CD4-positive, alpha-beta T cell (primary cell): ENCODE data around the gene INPP1. TPM values are rescaled to one million over a fixed set of nuclear protein-coding genes. Genes with fewer than 3 reads are reported as not detected.

ENCODE experiments used
- ATAC-seq: fragments of 200-7000 bp; cut with Tn5 transposase; one replicate; pipeline ENCODE4 v1.10.0; 2022; ENCODE audit warnings: mild to moderate bottlenecking; ENCODE audit not compliant: poor library complexity
- CTCF ChIA-PET: fragments of 350-600 bp; sonication (Branson Sonifier 250); formaldehyde crosslinking; loops from one replicate; lab custom pipeline; 2021; ENCODE audit warnings: antibody characterized with exemption, inconsistent platforms; lab: Charles Lee
- POLR2A ChIA-PET: fragments of 350-600 bp; sonication (Branson Sonifier 250); formaldehyde crosslinking; loops from one replicate; lab custom pipeline; 2021; ENCODE audit warnings: antibody characterized with exemption, inconsistent platforms; lab: Charles Lee
- DNase-seq, 14 experiments: peaks; one replicate each; pipeline ENCODE4 v3.0.0-alpha.2; 2013 to 2020; ENCODE audit warnings: mixed read lengths in 2 of 14
- H3K27ac ChIP-seq, 2 donors: one replicate each; pipeline versions ENCODE4 v1.5.1 to v1.7.0; 2013; ENCODE audit warnings: low read length in 2 of 2, low read depth in 1 of 2, mild to moderate bottlenecking in 1 of 2
- H3K27me3 ChIP-seq, 2 experiments: 1 replicate in 1 of 2; 2 replicates in 1 of 2; pipeline versions ENCODE4 v1.6.1 to v1.7.0; 2013; ENCODE audit warnings: low read length in 2 of 2, control low read depth in 1 of 2, mild to moderate bottlenecking in 1 of 2, moderate library complexity in 1 of 2; ENCODE audit not compliant: insufficient read depth in 2 of 2, control insufficient read depth in 1 of 2
- H3K36me3 ChIP-seq: one replicate; pipeline ENCODE4 v1.6.1; 2013; ENCODE audit warnings: low read length, control low read depth; ENCODE audit not compliant: insufficient read depth
- H3K4me1 ChIP-seq: one replicate; pipeline ENCODE4 v1.6.1; 2013; ENCODE audit warnings: low read length, control low read depth; ENCODE audit not compliant: insufficient read depth
- H3K4me3 ChIP-seq: one replicate; pipeline ENCODE4 v1.5.1; 2013; ENCODE audit warnings: mild to moderate bottlenecking, low read length, moderate library complexity
- H3K9me3 ChIP-seq, 2 experiments: 1 replicate in 1 of 2; 2 replicates in 1 of 2; pipeline versions ENCODE4 v1.6.1 to v1.7.0; 2013; ENCODE audit warnings: low read length in 2 of 2, mild to moderate bottlenecking in 2 of 2, control low read depth in 1 of 2, moderate library complexity in 1 of 2; ENCODE audit not compliant: control insufficient read depth in 1 of 2, insufficient read depth in 1 of 2
- H3K27ac Mint-ChIP-seq: one replicate; pipeline ENCODE4 v1.8.0; 2020; ENCODE audit warnings: mixed read lengths
- H3K27me3 Mint-ChIP-seq: one replicate; pipeline ENCODE4 v1.8.0; 2021; ENCODE audit warnings: mixed read lengths
- H3K36me3 Mint-ChIP-seq: one replicate; pipeline ENCODE4 v1.8.0; 2021; ENCODE audit warnings: low read depth, mixed read lengths
- H3K4me1 Mint-ChIP-seq: one replicate; pipeline ENCODE4 v1.8.0; 2021; ENCODE audit warnings: low read depth, mixed read lengths
- H3K4me3 Mint-ChIP-seq: one replicate; pipeline ENCODE4 v1.8.0; 2020; ENCODE audit warnings: mild to moderate bottlenecking, mixed read lengths
- H3K9me3 Mint-ChIP-seq: one replicate; pipeline ENCODE4 v1.8.0; 2020; ENCODE audit warnings: mixed read lengths
- intact Hi-C, 2 experiments: fragments of 100-400 bp; cut with DNase I in 1 of 2; cut with micrococcal nuclease in 1 of 2; formaldehyde crosslinking; loops; one replicate each; pipeline versions ENCODE4 v1.15.1 to v1.9.0; 2023 to 2025; cut with DNase I, micrococcal nuclease
- total RNA-seq, 174 experiments: library from RNA in 2 of 174; stranded (reverse) in 2 of 174; gene quantifications; one replicate each; pipeline ENCODE4 v1.2.3 and lab custom pipeline; 2021 to 2026
- TF ChIP-seq, protein P1 (sequence below): fragments of 200-600 bp; IDR thresholded peaks from one replicate; pipeline ENCODE4 v1.8.0; 2022; ENCODE audit warnings: antibody characterized with exemption, mild to moderate bottlenecking

Gene INPP1
- total RNA-seq, 2 experiments from 2014 or later: 2.0 to 2.7 TPM

DNA sequence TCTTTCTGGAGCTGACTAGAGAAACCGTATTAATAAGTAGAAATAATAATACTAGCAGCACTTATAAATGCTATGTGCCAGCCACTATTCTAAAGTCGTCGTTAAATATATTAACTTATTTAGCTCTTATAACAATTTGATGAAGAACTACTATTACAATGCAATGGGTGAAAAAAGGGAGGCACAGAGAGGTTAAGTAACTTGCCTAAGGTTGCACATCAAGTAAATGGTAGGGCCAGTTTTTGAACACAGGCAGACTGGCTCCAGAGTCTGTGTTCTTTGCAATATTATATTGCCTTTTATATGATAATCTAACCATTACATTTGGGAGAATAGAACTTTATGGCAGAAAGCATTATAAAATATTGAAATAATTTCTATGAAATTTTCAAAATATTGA lies 17.6 kb downstream of the INPP1 start:
- ChIA-PET CTCF (no interaction called here), POLR2A (interaction anchor here (1.6 to 2.7 kb wide), 4 partner anchors 17 to 598 kb away, joined by 3 to 22 read pairs (median 8); partner anchors contain the start of genes INPP1, NEMP2 and OSGEPL1)
- H3K36me3 ChIP-seq: no peaks in the 10 kb centered on the region
- Mint-ChIP-seq H3K4me1 (peaks cover 31% of the 10 kb centered on the region), H3K27me3 (no peaks in the 10 kb centered on the region), H3K9me3 (no peaks in the 10 kb centered on the region), H3K4me3 (no peak overlapping the region), H3K36me3 (no peaks in the 10 kb centered on the region), H3K27ac (peak overlapping the region; percentile 87)
- no peaks in the 10 kb centered on the region for H3K27me3 ChIP-seq
- H3K4me3 ChIP-seq: no peak overlapping the region
- peaks cover 3% of the 10 kb centered on the region for H3K4me1 ChIP-seq
- ATAC-seq (no peak), DNase-seq (no peak)
- TF ChIP-seq, protein P1, sequence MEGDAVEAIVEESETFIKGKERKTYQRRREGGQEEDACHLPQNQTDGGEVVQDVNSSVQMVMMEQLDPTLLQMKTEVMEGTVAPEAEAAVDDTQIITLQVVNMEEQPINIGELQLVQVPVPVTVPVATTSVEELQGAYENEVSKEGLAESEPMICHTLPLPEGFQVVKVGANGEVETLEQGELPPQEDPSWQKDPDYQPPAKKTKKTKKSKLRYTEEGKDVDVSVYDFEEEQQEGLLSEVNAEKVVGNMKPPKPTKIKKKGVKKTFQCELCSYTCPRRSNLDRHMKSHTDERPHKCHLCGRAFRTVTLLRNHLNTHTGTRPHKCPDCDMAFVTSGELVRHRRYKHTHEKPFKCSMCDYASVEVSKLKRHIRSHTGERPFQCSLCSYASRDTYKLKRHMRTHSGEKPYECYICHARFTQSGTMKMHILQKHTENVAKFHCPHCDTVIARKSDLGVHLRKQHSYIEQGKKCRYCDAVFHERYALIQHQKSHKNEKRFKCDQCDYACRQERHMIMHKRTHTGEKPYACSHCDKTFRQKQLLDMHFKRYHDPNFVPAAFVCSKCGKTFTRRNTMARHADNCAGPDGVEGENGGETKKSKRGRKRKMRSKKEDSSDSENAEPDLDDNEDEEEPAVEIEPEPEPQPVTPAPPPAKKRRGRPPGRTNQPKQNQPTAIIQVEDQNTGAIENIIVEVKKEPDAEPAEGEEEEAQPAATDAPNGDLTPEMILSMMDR: no peak
- H3K9me3 ChIP-seq: no peaks in the 10 kb centered on the region
- intact Hi-C loops: no loop called here
- H3K27ac ChIP-seq: no peak overlapping the region

GRCh38 chr2:190361572-190361971 lies 18.2 kb downstream of the INPP1 start:
- Histone ChIP-seq H3K9me3 (no peaks in the 10 kb centered on the region), H3K27me3 (no peaks in the 10 kb centered on the region), H3K27ac (no peak overlapping the region), H3K4me3 (no peak overlapping the region), H3K4me1 (peaks cover 3% of the 10 kb centered on the region), H3K36me3 (no peaks in the 10 kb centered on the region)
- H3K4me3 Mint-ChIP-seq: no peak overlapping the region
- H3K36me3 Mint-ChIP-seq: no peaks in the 10 kb centered on the region
- ChIA-PET CTCF (no interaction called here), POLR2A (interaction anchor here (1.6 to 2.5 kb wide), 2 partner anchors 172 to 520 kb away, joined by 3 to 10 read pairs; partner anchors contain the start of gene NEMP2)
- intact Hi-C loops: no loop called here
- ATAC-seq (no peak), DNase-seq (no peak)
- H3K27ac Mint-ChIP-seq: no peak overlapping the region
- TF ChIP-seq, protein P1: no peak
- peaks cover 31% of the 10 kb centered on the region for H3K4me1 Mint-ChIP-seq
- H3K9me3 Mint-ChIP-seq: no peaks in the 10 kb centered on the region
- H3K27me3 Mint-ChIP-seq: no peaks in the 10 kb centered on the region

GRCh38 chr2:190362894-190363293 lies 19.5 kb downstream of the INPP1 start:
- Histone ChIP-seq H3K4me1 (peaks cover 3% of the 10 kb centered on the region), H3K27me3 (no peaks in the 10 kb centered on the region), H3K9me3 (no peaks in the 10 kb centered on the region), H3K4me3 (no peak overlapping the region), H3K36me3 (peaks cover 2% of the 10 kb centered on the region), H3K27ac (no peak overlapping the region)
- POLR2A ChIA-PET: no interaction called here
- ATAC-seq: no peak
- no peak overlapping the region for H3K27ac Mint-ChIP-seq
- H3K4me1 Mint-ChIP-seq: peaks cover 31% of the 10 kb centered on the region
- H3K4me3 Mint-ChIP-seq: no peak overlapping the region
- DNase-seq: no peak
- H3K36me3 Mint-ChIP-seq: peaks cover 2% of the 10 kb centered on the region
- TF ChIP-seq, protein P1: no peak
- no peaks in the 10 kb centered on the region for H3K9me3 Mint-ChIP-seq
- H3K27me3 Mint-ChIP-seq: no peaks in the 10 kb centered on the region
- intact Hi-C loops: no loop called here
- CTCF ChIA-PET: no interaction called here
